Activated CD4-positive, alpha-beta T cell treated with anti-CD3 and anti-CD28 coated beads, Interleukin-2, amount 50 U/mL, for 24 hours (primary cell): ENCODE measurements around the gene CDH4.

Experiments
- DNase-seq, 2 donors: peaks; one replicate each; pipeline ENCODE4 v3.0.0-alpha.2; 2020; ENCODE audit warnings: low read depth in 1 of 2, low spot score in 1 of 2

CDH4 gene

GRCh38 chr20:61643656-61644377 is 391.8 kb downstream of the CDH4 start:
- DNase-seq: no peak

- DNase-seq: no peak
Measured at GRCh38 chr20:61644378-61645076, 392.5 kb downstream of the CDH4 start.

- DNase-seq: no peak
Measured at GRCh38 chr20:61645732-61646131, 393.7 kb downstream of the CDH4 start.

GRCh38 chr20:61646453-61646852 is 394.4 kb downstream of the CDH4 start:
- DNase-seq: no peak

GRCh38 chr20:61646986-61647385 is 394.9 kb downstream of the CDH4 start:
- DNase-seq: no peak

GRCh38 chr20:61647702-61648101 is 395.6 kb downstream of the CDH4 start:
- no peak for DNase-seq

GRCh38 chr20:61649105-61649859 is 397.2 kb downstream of the CDH4 start:
- no peak for DNase-seq

GRCh38 chr20:61649860-61650162 is 397.8 kb downstream of the CDH4 start:
- DNase-seq: no peak

GRCh38 chr20:61650912-61651733 is 399.1 kb downstream of the CDH4 start:
- no peak for DNase-seq

- DNase-seq: no peak
Measured at GRCh38 chr20:61652146-61652545, 400.1 kb downstream of the CDH4 start.

GRCh38 chr20:61654726-61655125 is 402.7 kb downstream of the CDH4 start:
- DNase-seq: no peak

GRCh38 chr20:61655591-61655990 is 403.5 kb downstream of the CDH4 start:
- DNase-seq: no peak

GRCh38 chr20:61656198-61656597 is 404.1 kb downstream of the CDH4 start:
- no peak for DNase-seq

- no peak for DNase-seq
Measured at GRCh38 chr20:61657721-61658377, 405.8 kb downstream of the CDH4 start.

- DNase-seq: no peak
Measured at GRCh38 chr20:61658563-61658962, 406.5 kb downstream of the CDH4 start.

- no peak for DNase-seq
Measured at GRCh38 chr20:61659246-61659993, 407.4 kb downstream of the CDH4 start.

- no peak for DNase-seq
Measured at GRCh38 chr20:61659994-61660346, 407.9 kb downstream of the CDH4 start.

- no peak for DNase-seq
Measured at GRCh38 chr20:61660559-61660958, 408.5 kb downstream of the CDH4 start.

- DNase-seq: no peak
Measured at GRCh38 chr20:61661025-61661424, 409.0 kb downstream of the CDH4 start.

GRCh38 chr20:61661583-61661982 is 409.5 kb downstream of the CDH4 start:
- DNase-seq: no peak
